ENCODE data around the gene OR4K14. TPM values are rescaled to one million over a fixed set of nuclear protein-coding genes. Genes with fewer than 3 reads are reported as not detected.

Gene OR4K14
- total RNA-seq, 2 experiments from 2014 or later, result not detected

- no peak for ATAC-seq (ENCODE audit: poor library complexity)
- H3K27ac Mint-ChIP-seq, result no peak overlapping the region
Measured at GRCh38 chr14:20031058-20031457, 12.0 kb upstream of the OR4K14 start.

GRCh38 chr14:20008156-20008555, 11.0 kb downstream of the OR4K14 start:
- H3K9me3 Mint-ChIP-seq, result peaks cover 15% of the 10 kb centered on the region
- H3K4me3 Mint-ChIP-seq, result no peak overlapping the region
- ChIA-PET CTCF (no interaction called here), POLR2A (no interaction called here)
- DNase-seq (no peak), ATAC-seq (ENCODE audit: poor library complexity) (no peak)
- H3K4me1 Mint-ChIP-seq (ENCODE audit: low read depth), result no peaks in the 10 kb centered on the region
- H3K36me3 ChIP-seq (ENCODE audit: insufficient read depth, low read length), result no peaks in the 10 kb centered on the region
- no peaks in the 10 kb centered on the region for H3K27me3 Mint-ChIP-seq
- TF ChIP-seq, protein P1, sequence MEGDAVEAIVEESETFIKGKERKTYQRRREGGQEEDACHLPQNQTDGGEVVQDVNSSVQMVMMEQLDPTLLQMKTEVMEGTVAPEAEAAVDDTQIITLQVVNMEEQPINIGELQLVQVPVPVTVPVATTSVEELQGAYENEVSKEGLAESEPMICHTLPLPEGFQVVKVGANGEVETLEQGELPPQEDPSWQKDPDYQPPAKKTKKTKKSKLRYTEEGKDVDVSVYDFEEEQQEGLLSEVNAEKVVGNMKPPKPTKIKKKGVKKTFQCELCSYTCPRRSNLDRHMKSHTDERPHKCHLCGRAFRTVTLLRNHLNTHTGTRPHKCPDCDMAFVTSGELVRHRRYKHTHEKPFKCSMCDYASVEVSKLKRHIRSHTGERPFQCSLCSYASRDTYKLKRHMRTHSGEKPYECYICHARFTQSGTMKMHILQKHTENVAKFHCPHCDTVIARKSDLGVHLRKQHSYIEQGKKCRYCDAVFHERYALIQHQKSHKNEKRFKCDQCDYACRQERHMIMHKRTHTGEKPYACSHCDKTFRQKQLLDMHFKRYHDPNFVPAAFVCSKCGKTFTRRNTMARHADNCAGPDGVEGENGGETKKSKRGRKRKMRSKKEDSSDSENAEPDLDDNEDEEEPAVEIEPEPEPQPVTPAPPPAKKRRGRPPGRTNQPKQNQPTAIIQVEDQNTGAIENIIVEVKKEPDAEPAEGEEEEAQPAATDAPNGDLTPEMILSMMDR (IDR thresholded peaks at IDR 0.05), result no peak
- intact Hi-C loops (cut with DNase I, micrococcal nuclease), result no loop called here
- no peak overlapping the region for H3K27ac Mint-ChIP-seq
- no peaks in the 10 kb centered on the region for H3K4me1 ChIP-seq (ENCODE audit: insufficient read depth, low read length)
- H3K36me3 Mint-ChIP-seq (ENCODE audit: low read depth), result no peaks in the 10 kb centered on the region
- H3K4me3 ChIP-seq (ENCODE audit: low read length), result no peak overlapping the region
- no peak overlapping the region for H3K27ac ChIP-seq (ENCODE audit: low read depth in 1 of 2, low read length in 2 of 2)
- no peaks in the 10 kb centered on the region for H3K9me3 ChIP-seq (ENCODE audit: control insufficient read depth in 1 of 2, insufficient read depth in 1 of 2, low read length in 2 of 2)
- H3K27me3 ChIP-seq (ENCODE audit: control insufficient read depth in 1 of 2, insufficient read depth in 2 of 2, low read length in 2 of 2), result no peaks in the 10 kb centered on the region

More at GRCh38 chr14:20031058-20031457, 12.0 kb upstream of the OR4K14 start:
- Histone ChIP-seq H3K27ac (ENCODE audit: low read depth in 1 of 2, low read length in 2 of 2) (no peak overlapping the region), H3K27me3 (ENCODE audit: control insufficient read depth in 1 of 2, insufficient read depth in 2 of 2, low read length in 2 of 2) (no peaks in the 10 kb centered on the region), H3K4me3 (ENCODE audit: low read length) (no peak overlapping the region), H3K4me1 (ENCODE audit: insufficient read depth, low read length) (no peaks in the 10 kb centered on the region), H3K9me3 (ENCODE audit: control insufficient read depth in 1 of 2, insufficient read depth in 1 of 2, low read length in 2 of 2) (no peaks in the 10 kb centered on the region), H3K36me3 (ENCODE audit: insufficient read depth, low read length) (no peaks in the 10 kb centered on the region)
- ChIA-PET POLR2A (no interaction called here), CTCF (interaction anchor here (1.3 kb wide), 1 partner anchor 17 kb away, joined by 3 read pairs; no protein-coding TSS in a partner anchor)
- TF ChIP-seq, protein P1 (IDR thresholded peaks at IDR 0.05), result no peak
- Mint-ChIP-seq H3K4me1 (ENCODE audit: low read depth) (no peaks in the 10 kb centered on the region), H3K9me3 (peaks cover 2% of the 10 kb centered on the region), H3K27me3 (no peaks in the 10 kb centered on the region), H3K36me3 (ENCODE audit: low read depth) (no peaks in the 10 kb centered on the region), H3K4me3 (no peak overlapping the region)
- no peak for DNase-seq
- intact Hi-C loops (cut with DNase I, micrococcal nuclease), result no loop called here

DNA sequence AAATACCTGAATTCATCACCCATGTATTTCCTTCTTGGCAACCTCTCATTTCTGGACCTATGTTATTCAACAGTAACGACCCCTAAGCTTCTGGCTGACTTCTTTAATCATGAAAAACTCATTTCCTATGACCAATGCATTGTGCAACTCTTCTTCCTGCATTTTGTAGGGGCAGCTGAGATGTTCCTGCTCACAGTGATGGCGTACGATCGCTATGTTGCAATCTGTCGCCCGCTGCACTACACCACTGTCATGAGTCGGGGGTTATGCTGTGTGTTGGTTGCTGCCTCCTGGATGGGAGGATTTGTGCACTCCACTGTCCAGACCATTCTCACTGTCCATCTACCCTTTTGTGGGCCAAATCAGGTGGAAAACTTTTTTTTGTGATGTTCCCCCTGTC, 16.8 kb downstream of the OR4K14 start:
- H3K27ac ChIP-seq (ENCODE audit: low read depth in 1 of 2, low read length in 2 of 2), result no peak overlapping the region
- CTCF ChIA-PET, result no interaction called here
- no peaks in the 10 kb centered on the region for H3K36me3 ChIP-seq (ENCODE audit: insufficient read depth, low read length)
- no peaks in the 10 kb centered on the region for H3K27me3 Mint-ChIP-seq
- no peak overlapping the region for H3K4me3 ChIP-seq (ENCODE audit: low read length)
- no peak overlapping the region for H3K27ac Mint-ChIP-seq
- DNase-seq (peak in 2 of 14 experiments; percentile 9 to 49), ATAC-seq (ENCODE audit: poor library complexity) (no peak)
- H3K4me1 Mint-ChIP-seq (ENCODE audit: low read depth), result no peaks in the 10 kb centered on the region
- TF ChIP-seq, protein P1 (IDR thresholded peaks at IDR 0.05), result no peak
- no peaks in the 10 kb centered on the region for H3K27me3 ChIP-seq (ENCODE audit: control insufficient read depth in 1 of 2, insufficient read depth in 2 of 2, low read length in 2 of 2)
- POLR2A ChIA-PET, result no interaction called here
- peaks cover 5% of the 10 kb centered on the region for H3K9me3 Mint-ChIP-seq
- H3K4me1 ChIP-seq (ENCODE audit: insufficient read depth, low read length), result no peaks in the 10 kb centered on the region
- H3K36me3 Mint-ChIP-seq (ENCODE audit: low read depth), result no peaks in the 10 kb centered on the region
- no peaks in the 10 kb centered on the region for H3K9me3 ChIP-seq (ENCODE audit: control insufficient read depth in 1 of 2, insufficient read depth in 1 of 2, low read length in 2 of 2)
- H3K4me3 Mint-ChIP-seq, result no peak overlapping the region
- intact Hi-C loops (cut with DNase I, micrococcal nuclease), result no loop called here
